RWPE2 (cell line): ENCODE data around the gene CACNG7.

Experiments
- ATAC-seq: fragments of 200-7000 bp; cut with Tn5 transposase; 3 replicates; pipeline ENCODE4 v1.9.1; 2021; ENCODE audit warnings: low read depth
- DNase-seq: peaks from one replicate; pipeline ENCODE4 v3.0.0-alpha.2; 2020; ENCODE audit warnings: low spot score
- H3K27ac ChIP-seq: fragments of 450-650 bp; 2 replicates; pipeline ENCODE4 v1.5.1; 2017; ENCODE audit warnings: mild to moderate bottlenecking; ENCODE audit not compliant: poor library complexity, severe bottlenecking
- H3K27me3 ChIP-seq: fragments of 250-450 bp; sonication (Bioruptor Pico); 2 replicates; pipeline ENCODE4 v1.5.1; 2021; ENCODE audit warnings: mild to moderate bottlenecking, moderate library complexity; ENCODE audit not compliant: insufficient read depth, poor library complexity, severe bottlenecking
- H3K36me3 ChIP-seq: fragments of 250-450 bp; sonication (Bioruptor Pico); 2 replicates; pipeline ENCODE4 v1.5.1; 2020; ENCODE audit warnings: low read depth, mild to moderate bottlenecking, moderate library complexity
- H3K4me1 ChIP-seq: fragments of 250-450 bp; sonication (Bioruptor Pico); 2 replicates; pipeline ENCODE4 v1.5.1; 2021; ENCODE audit warnings: mild to moderate bottlenecking, moderate library complexity; ENCODE audit not compliant: insufficient read depth, poor library complexity, severe bottlenecking
- H3K4me3 ChIP-seq: fragments of 250-450 bp; sonication (Bioruptor Pico); 2 replicates; pipeline ENCODE4 v1.5.1; 2021; ENCODE audit warnings: mild to moderate bottlenecking, moderate library complexity; ENCODE audit not compliant: severe bottlenecking
- H3K9me3 ChIP-seq: fragments of 250-450 bp; sonication (Bioruptor Pico); 2 replicates; pipeline ENCODE4 v1.5.1; 2021; ENCODE audit warnings: mild to moderate bottlenecking, moderate library complexity; ENCODE audit not compliant: severe bottlenecking
- CTCF ChIP-seq: fragments of 450-650 bp; IDR thresholded peaks from one replicate; pipeline ENCODE4 v1.5.1; 2017; ENCODE audit warnings: mild to moderate bottlenecking, moderate library complexity; ENCODE audit not compliant: poor library complexity, severe bottlenecking

CACNG7 gene

GRCh38 chr19:53870485-53870844, 38.6 kb upstream of the CACNG7 start:
- ATAC-seq, result no peak
- peak overlapping the region; percentile 27 for H3K27ac ChIP-seq
- no peak overlapping the region for H3K4me3 ChIP-seq

DNA sequence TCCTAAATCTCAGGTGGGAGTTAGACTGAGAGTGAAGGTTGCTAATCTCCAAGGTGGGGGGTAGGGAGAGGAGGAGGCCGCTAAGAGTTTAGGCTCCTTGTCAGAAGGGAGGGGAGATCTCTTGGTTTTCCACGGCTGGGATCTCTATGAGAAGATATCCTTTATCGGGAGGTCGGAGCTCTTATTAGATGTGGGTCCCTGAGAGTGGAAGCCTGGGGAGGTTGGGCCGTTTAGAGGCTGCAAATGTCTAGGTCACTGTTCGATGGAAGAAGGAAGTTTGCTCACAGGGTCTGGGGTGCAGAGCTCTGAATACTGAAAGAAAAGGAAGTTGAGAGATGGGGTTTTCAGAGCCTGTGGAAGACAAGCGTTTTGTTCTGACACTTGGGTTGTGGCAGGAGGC, 37.6 kb upstream of the CACNG7 start:
- ATAC-seq (no peak), DNase-seq (no peak)
- Histone ChIP-seq H3K27ac (no peak overlapping the region), H3K27me3 (no peaks in the 10 kb centered on the region), H3K36me3 (peaks cover 37% of the 10 kb centered on the region), H3K4me3 (no peak overlapping the region), H3K4me1 (no peaks in the 10 kb centered on the region), H3K9me3 (no peaks in the 10 kb centered on the region)
- TF ChIP-seq CTCF, result no peak

More at GRCh38 chr19:53870485-53870844, 38.6 kb upstream of the CACNG7 start:
- TF ChIP-seq CTCF, result no peak
- Histone ChIP-seq H3K36me3 (peaks cover 37% of the 10 kb centered on the region), H3K9me3 (no peaks in the 10 kb centered on the region), H3K27me3 (no peaks in the 10 kb centered on the region), H3K4me1 (peaks cover 4% of the 10 kb centered on the region)
- no peak for DNase-seq

DNA sequence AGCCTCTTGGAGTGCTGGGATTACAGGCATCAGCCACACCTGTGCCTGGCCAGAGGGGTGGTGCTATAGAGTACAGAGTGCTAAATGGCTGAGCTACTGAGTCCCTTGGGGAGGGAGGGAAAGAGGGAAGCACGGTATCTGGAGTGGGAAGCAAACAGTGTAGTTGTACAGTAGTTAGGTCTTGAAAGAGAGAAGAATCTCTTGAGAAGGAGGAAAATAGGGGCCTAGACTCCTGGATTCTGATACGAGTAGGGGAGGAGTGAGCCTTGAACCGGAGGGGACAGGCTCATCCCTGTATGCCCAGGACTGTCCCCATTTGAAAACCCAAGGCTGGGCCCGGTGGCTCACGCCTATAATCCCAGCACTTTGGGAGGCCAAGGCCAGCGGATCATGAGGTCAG, 36.3 kb upstream of the CACNG7 start:
- Histone ChIP-seq H3K9me3 (no peaks in the 10 kb centered on the region), H3K27ac (no peak overlapping the region), H3K36me3 (peaks cover 37% of the 10 kb centered on the region), H3K27me3 (no peaks in the 10 kb centered on the region), H3K4me1 (no peaks in the 10 kb centered on the region), H3K4me3 (no peak overlapping the region)
- ATAC-seq (no peak), DNase-seq (no peak)
- TF ChIP-seq CTCF, result no peak

- H3K4me1 ChIP-seq, result no peaks in the 10 kb centered on the region
- no peak overlapping the region for H3K27ac ChIP-seq
- no peak overlapping the region for H3K4me3 ChIP-seq
- no peak for ATAC-seq
- no peaks in the 10 kb centered on the region for H3K9me3 ChIP-seq
- no peaks in the 10 kb centered on the region for H3K27me3 ChIP-seq
- TF ChIP-seq CTCF, result no peak
- H3K36me3 ChIP-seq, result peaks cover 37% of the 10 kb centered on the region
- no peak for DNase-seq
These were observed 35.1 kb upstream of the CACNG7 start for GRCh38 chr19:53873773-53874605.

DNA sequence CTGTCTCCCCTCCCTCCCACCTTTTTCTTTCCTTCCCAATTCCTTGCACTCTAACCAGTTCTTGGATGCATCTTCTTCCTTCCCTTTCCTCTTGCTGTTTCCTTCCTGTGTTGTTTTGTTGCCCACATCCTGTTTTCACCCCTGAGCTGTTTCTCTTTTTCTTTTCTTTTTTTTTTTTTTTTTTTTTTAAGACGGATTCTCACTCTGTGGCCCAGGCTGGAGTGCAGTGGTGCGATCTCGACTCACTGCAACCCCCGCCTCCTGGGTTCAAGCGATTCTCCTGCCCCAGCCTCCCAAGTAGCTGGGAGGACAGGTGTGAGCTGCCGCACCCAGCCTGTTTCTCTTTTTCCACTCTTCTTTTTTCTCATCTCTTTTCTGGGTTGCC, 34.5 kb upstream of the CACNG7 start:
- no peak for TF ChIP-seq CTCF
- peaks cover 37% of the 10 kb centered on the region for H3K36me3 ChIP-seq

More for the DNA sequence above, 34.5 kb upstream of the CACNG7 start:
- Histone ChIP-seq H3K4me1 (no peaks in the 10 kb centered on the region), H3K4me3 (no peak overlapping the region), H3K27ac (no peak overlapping the region), H3K27me3 (no peaks in the 10 kb centered on the region), H3K9me3 (no peaks in the 10 kb centered on the region)
- ATAC-seq (no peak), DNase-seq (no peak)
